Mesothelial cell of epicardium (in vitro differentiated cells): ENCODE data around the gene ABCA13. TPM values are rescaled to one million over a fixed set of nuclear protein-coding genes. Genes with fewer than 3 reads are reported as not detected.

ENCODE experiments used
- DNase-seq, 2 experiments: peaks; one replicate each; pipeline ENCODE4 v3.0.0; 2021; ENCODE audit warnings: low spot score in 2 of 2; ENCODE audit not compliant: unreplicated experiment in 2 of 2
- H3K27ac Mint-ChIP-seq: 2 replicates; pipeline ENCODE4 v1.8.0; 2021; ENCODE audit warnings: mixed read lengths
- H3K27me3 Mint-ChIP-seq: 2 replicates; pipeline ENCODE4 v1.8.0; 2021; ENCODE audit warnings: low read depth, mixed read lengths
- H3K36me3 Mint-ChIP-seq: 2 replicates; pipeline ENCODE4 v1.8.0; 2021; ENCODE audit warnings: mixed read lengths
- H3K4me1 Mint-ChIP-seq: 2 replicates; pipeline ENCODE4 v1.8.0; 2021; ENCODE audit warnings: mixed read lengths
- H3K4me3 Mint-ChIP-seq: 2 replicates; pipeline ENCODE4 v1.8.0; 2021; ENCODE audit warnings: mild to moderate bottlenecking, moderate library complexity, mixed read lengths
- H3K9me3 Mint-ChIP-seq: 2 replicates; pipeline ENCODE4 v1.8.0; 2021; ENCODE audit warnings: mixed read lengths
- CTCF ChIP-seq: fragments of 200-600 bp; sonication (generic); IDR thresholded peaks from one replicate; pipeline ENCODE4 v1.5.0; 2021; ENCODE audit warnings: antibody characterized with exemption; ENCODE audit not compliant: unreplicated experiment
- total RNA-seq: library from RNA; stranded (reverse); gene quantifications from 3 replicates; pipeline ENCODE4 v1.2.1, GENCODE V29; 2021

ABCA13 gene
- total RNA-seq, 1 donor from 2014 or later, result 0.29 TPM

DNA sequence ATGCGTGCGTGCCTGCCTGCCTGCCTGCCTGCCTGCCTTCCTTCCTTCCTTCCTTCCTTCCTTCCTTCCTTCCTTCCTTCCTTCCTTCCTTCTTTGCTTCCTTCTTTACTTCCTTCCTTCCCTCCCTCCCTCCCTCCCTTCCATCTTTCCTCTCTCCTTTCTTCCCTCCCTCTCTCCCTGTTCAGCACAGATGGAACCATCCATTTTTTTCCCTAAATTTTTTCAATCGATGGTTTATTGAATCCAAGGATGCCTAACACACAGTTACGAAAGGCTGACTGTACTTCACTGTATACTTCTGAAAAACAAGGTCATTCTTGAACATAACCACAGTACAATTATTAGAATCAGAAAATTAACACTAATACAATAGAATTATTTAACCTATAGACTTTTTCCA is 53.8 kb downstream of the ABCA13 start:
- no peaks in the 10 kb centered on the region for H3K9me3 Mint-ChIP-seq
- DNase-seq, result no peak
- no peaks in the 10 kb centered on the region for H3K36me3 Mint-ChIP-seq
- H3K27me3 Mint-ChIP-seq, result peaks cover 9% of the 10 kb centered on the region
- H3K27ac Mint-ChIP-seq, result no peak overlapping the region
- no peak overlapping the region for H3K4me3 Mint-ChIP-seq
- H3K4me1 Mint-ChIP-seq, result no peaks in the 10 kb centered on the region
- no peak for TF ChIP-seq CTCF

GRCh38 chr7:48237354-48237753 is 66.1 kb downstream of the ABCA13 start:
- H3K36me3 Mint-ChIP-seq, result no peaks in the 10 kb centered on the region
- H3K4me1 Mint-ChIP-seq, result no peaks in the 10 kb centered on the region
- peaks cover 34% of the 10 kb centered on the region for H3K9me3 Mint-ChIP-seq
- H3K4me3 Mint-ChIP-seq, result no peak overlapping the region
- H3K27me3 Mint-ChIP-seq, result peaks cover 3% of the 10 kb centered on the region
- no peak for TF ChIP-seq CTCF
- no peak overlapping the region for H3K27ac Mint-ChIP-seq
- DNase-seq, result no peak

- Mint-ChIP-seq H3K27me3 (peaks cover 3% of the 10 kb centered on the region), H3K27ac (no peak overlapping the region), H3K4me1 (peaks cover 16% of the 10 kb centered on the region), H3K4me3 (no peak overlapping the region), H3K36me3 (no peaks in the 10 kb centered on the region), H3K9me3 (peaks cover 3% of the 10 kb centered on the region)
- DNase-seq, result no peak
- no peak for TF ChIP-seq CTCF
Observed at GRCh38 chr7:48242846-48243245, 71.6 kb downstream of the ABCA13 start.

- Mint-ChIP-seq H3K4me1 (peaks cover 23% of the 10 kb centered on the region), H3K36me3 (no peaks in the 10 kb centered on the region), H3K27ac (no peak overlapping the region), H3K9me3 (no peaks in the 10 kb centered on the region), H3K27me3 (peaks cover 3% of the 10 kb centered on the region), H3K4me3 (no peak overlapping the region)
- TF ChIP-seq CTCF, result no peak
- no peak for DNase-seq
Observed at GRCh38 chr7:48244864-48245271, 73.6 kb downstream of the ABCA13 start.

GRCh38 chr7:48245751-48246472 is 74.7 kb downstream of the ABCA13 start:
- no peak for DNase-seq
- H3K4me1 Mint-ChIP-seq, result peaks cover 34% of the 10 kb centered on the region
- no peak overlapping the region for H3K4me3 Mint-ChIP-seq
- no peak for TF ChIP-seq CTCF
- H3K9me3 Mint-ChIP-seq, result no peaks in the 10 kb centered on the region
- H3K36me3 Mint-ChIP-seq, result no peaks in the 10 kb centered on the region
- H3K27ac Mint-ChIP-seq, result peak overlapping the region; percentile 45
- H3K27me3 Mint-ChIP-seq, result peaks cover 3% of the 10 kb centered on the region

GRCh38 chr7:48249166-48249565 is 77.9 kb downstream of the ABCA13 start:
- DNase-seq, result no peak
- Mint-ChIP-seq H3K4me3 (no peak overlapping the region), H3K9me3 (peaks cover 6% of the 10 kb centered on the region), H3K36me3 (peaks cover 2% of the 10 kb centered on the region), H3K27me3 (no peaks in the 10 kb centered on the region), H3K4me1 (peaks cover 57% of the 10 kb centered on the region), H3K27ac (no peak overlapping the region)
- no peak for TF ChIP-seq CTCF
